AG04450 (cell line): ENCODE results near the gene MECP2. TPM values are rescaled to one million over a fixed set of nuclear protein-coding genes. Genes with fewer than 3 reads are reported as not detected.

Source experiments
- CTCF ChIA-PET: fragments of 300-600, 350-600 bp; formaldehyde crosslinking; extraction: SDS; loops from one replicate; lab custom pipeline; 2022; ENCODE audit warnings: antibody characterized with exemption, inconsistent platforms; lab: Charles Lee
- POLR2A ChIA-PET: fragments of 350-600 bp; formaldehyde crosslinking; extraction: SDS; loops from one replicate; lab custom pipeline; 2021; ENCODE audit warnings: antibody characterized with exemption, inconsistent platforms; lab: Yijun Ruan, JAX
- DNase-seq: peaks from one replicate; pipeline ENCODE4 v3.0.0-alpha.2; 2011; ENCODE audit warnings: low read depth, low spot score
- H3K27ac ChIP-seq: one replicate; pipeline ENCODE4 v1.5.1; 2012; ENCODE audit warnings: low read depth, low read length, control low read depth
- H3K27me3 ChIP-seq: one replicate; pipeline ENCODE4 v1.6.0; 2012; ENCODE audit warnings: low read length; ENCODE audit not compliant: control insufficient read depth, insufficient read depth
- H3K4me3 ChIP-seq: 2 replicates; pipeline ENCODE4 v1.5.1; 2011; ENCODE audit warnings: mild to moderate bottlenecking, low read depth, low read length, control low read depth
- H3K9me3 ChIP-seq: 2 replicates; pipeline ENCODE4 v1.5.1; 2012; ENCODE audit warnings: low read length; ENCODE audit not compliant: control insufficient read depth, insufficient read depth
- CTCF ChIP-seq: IDR thresholded peaks from 2 replicates; pipeline ENCODE4 v1.5.1; 2011; ENCODE audit warnings: low read depth, low read length, control low read depth, inconsistent platforms
- polyA plus RNA-seq: library from polyadenylated mRNA; depleted of rRNA; stranded (reverse); fragments of >200 nt; gene quantifications from 2 replicates; pipeline ENCODE4 v1.2.3, GENCODE V29; 2011

Gene MECP2
- polyA plus RNA-seq, 1 experiment: 12.8 TPM

- Histone ChIP-seq H3K4me3 (no peak overlapping the region), H3K27ac (no peak overlapping the region), H3K9me3 (peaks cover 4% of the 10 kb centered on the region; the same call in 1 of the 2 replicates), H3K27me3 (no peaks in the 10 kb centered on the region)
- ChIA-PET POLR2A (no interaction called here), CTCF (no interaction called here)
- no peak for DNase-seq
- TF ChIP-seq CTCF: no peak
Measured at GRCh38 chrX:154121961-154122360, 24.4 kb upstream of the MECP2 start.

- POLR2A ChIA-PET: no interaction called here
- Histone ChIP-seq H3K27ac (no peak overlapping the region), H3K9me3 (peaks cover 4% of the 10 kb centered on the region; the same call in 1 of the 2 replicates), H3K27me3 (no peaks in the 10 kb centered on the region), H3K4me3 (no peak overlapping the region)
- DNase-seq: no peak
- CTCF ChIA-PET: no interaction called here
- TF ChIP-seq CTCF: no peak
Measured at GRCh38 chrX:154121207-154121606, 23.7 kb upstream of the MECP2 start.

- Histone ChIP-seq H3K27me3 (peaks cover 2% of the 10 kb centered on the region), H3K9me3 (no peaks in the 10 kb centered on the region), H3K4me3 (no peak overlapping the region), H3K27ac (no peak overlapping the region)
- TF ChIP-seq CTCF: no peak
- POLR2A ChIA-PET: no interaction called here
- DNase-seq: no peak
- CTCF ChIA-PET: no interaction called here
Measured at GRCh38 chrX:154120567-154120966, 23.1 kb upstream of the MECP2 start.

- Histone ChIP-seq H3K27me3 (peaks cover 12% of the 10 kb centered on the region), H3K9me3 (no peaks in the 10 kb centered on the region), H3K4me3 (no peak overlapping the region), H3K27ac (no peak overlapping the region)
- no peak for DNase-seq
- ChIA-PET POLR2A (no interaction called here), CTCF (no interaction called here)
- TF ChIP-seq CTCF: no peak
Measured at GRCh38 chrX:154117566-154117965, 20.0 kb upstream of the MECP2 start.

- ChIA-PET CTCF (no interaction called here), POLR2A (no interaction called here)
- H3K27ac ChIP-seq: no peak overlapping the region
- H3K4me3 ChIP-seq: no peak overlapping the region
- peaks cover 12% of the 10 kb centered on the region for H3K27me3 ChIP-seq
- DNase-seq: no peak
- no peak for TF ChIP-seq CTCF
- H3K9me3 ChIP-seq: no peaks in the 10 kb centered on the region
Measured at GRCh38 chrX:154116426-154117211, 19.1 kb upstream of the MECP2 start.
